Measurements from ENCODE around the gene AIPL1. TPM values are rescaled to one million over a fixed set of nuclear protein-coding genes. Genes with fewer than 3 reads are reported as not detected.
A peak's percentile ranks its signal among the peaks of the same experiment; 100 is the strongest.

Gene AIPL1
- total and polyA plus RNA-seq, 2 experiments from 2014 or later = 0.17 to 0.24 TPM

GRCh38 chr17:6437466-6437865 lies 2.5 kb upstream of the AIPL1 start:
- H3K4me1 Mint-ChIP-seq = peaks cover 43% of the 10 kb centered on the region
- no peak overlapping the region for H3K27ac Mint-ChIP-seq
- TF ChIP-seq POLR2AphosphoS5 (IDR thresholded peaks at IDR 0.05; ENCODE audit: low read depth) (no peak), JUNB (IDR thresholded peaks at IDR 0.05; ENCODE audit: unreplicated experiment) (no peak), NANOG (IDR thresholded peaks at IDR 0.05; ENCODE audit: borderline replicate concordance) (no peak), ZNF331 (CRISPR knock-in tag; IDR thresholded peaks at IDR 0.05; ENCODE audit: low read depth) (no peak), ZNF114 (CRISPR knock-in tag; IDR thresholded peaks at IDR 0.05) (no peak), EZH2phosphoT487 (IDR thresholded peaks at IDR 0.05; ENCODE audit: unreplicated experiment) (no peak), CREB1 (CRISPR knock-in tag; IDR thresholded peaks at IDR 0.05; ENCODE audit: low read depth) (no peak), EZH2 (IDR thresholded peaks at IDR 0.05; ENCODE audit: low read depth, unreplicated experiment) (no peak), ZNF462 (CRISPR knock-in tag; IDR thresholded peaks at IDR 0.05) (no peak), STAT1 (IDR thresholded peaks at IDR 0.05; ENCODE audit: unreplicated experiment) (no peak), REST (IDR thresholded peaks at IDR 0.05; ENCODE audit: unreplicated experiment) (no peak)
- TF ChIP-seq, protein P1, sequence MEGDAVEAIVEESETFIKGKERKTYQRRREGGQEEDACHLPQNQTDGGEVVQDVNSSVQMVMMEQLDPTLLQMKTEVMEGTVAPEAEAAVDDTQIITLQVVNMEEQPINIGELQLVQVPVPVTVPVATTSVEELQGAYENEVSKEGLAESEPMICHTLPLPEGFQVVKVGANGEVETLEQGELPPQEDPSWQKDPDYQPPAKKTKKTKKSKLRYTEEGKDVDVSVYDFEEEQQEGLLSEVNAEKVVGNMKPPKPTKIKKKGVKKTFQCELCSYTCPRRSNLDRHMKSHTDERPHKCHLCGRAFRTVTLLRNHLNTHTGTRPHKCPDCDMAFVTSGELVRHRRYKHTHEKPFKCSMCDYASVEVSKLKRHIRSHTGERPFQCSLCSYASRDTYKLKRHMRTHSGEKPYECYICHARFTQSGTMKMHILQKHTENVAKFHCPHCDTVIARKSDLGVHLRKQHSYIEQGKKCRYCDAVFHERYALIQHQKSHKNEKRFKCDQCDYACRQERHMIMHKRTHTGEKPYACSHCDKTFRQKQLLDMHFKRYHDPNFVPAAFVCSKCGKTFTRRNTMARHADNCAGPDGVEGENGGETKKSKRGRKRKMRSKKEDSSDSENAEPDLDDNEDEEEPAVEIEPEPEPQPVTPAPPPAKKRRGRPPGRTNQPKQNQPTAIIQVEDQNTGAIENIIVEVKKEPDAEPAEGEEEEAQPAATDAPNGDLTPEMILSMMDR (conservative IDR thresholded peaks at IDR 0.05; ENCODE audit: low read depth in 2 of 2) = no peak
- TF ChIP-seq, protein P2, sequence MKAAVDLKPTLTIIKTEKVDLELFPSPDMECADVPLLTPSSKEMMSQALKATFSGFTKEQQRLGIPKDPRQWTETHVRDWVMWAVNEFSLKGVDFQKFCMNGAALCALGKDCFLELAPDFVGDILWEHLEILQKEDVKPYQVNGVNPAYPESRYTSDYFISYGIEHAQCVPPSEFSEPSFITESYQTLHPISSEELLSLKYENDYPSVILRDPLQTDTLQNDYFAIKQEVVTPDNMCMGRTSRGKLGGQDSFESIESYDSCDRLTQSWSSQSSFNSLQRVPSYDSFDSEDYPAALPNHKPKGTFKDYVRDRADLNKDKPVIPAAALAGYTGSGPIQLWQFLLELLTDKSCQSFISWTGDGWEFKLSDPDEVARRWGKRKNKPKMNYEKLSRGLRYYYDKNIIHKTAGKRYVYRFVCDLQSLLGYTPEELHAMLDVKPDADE (IDR thresholded peaks at IDR 0.05) = no peak
- H3K36me3 Mint-ChIP-seq (ENCODE audit: low read depth) = peaks cover 2% of the 10 kb centered on the region; the same call in 1 of the 3 replicates
- Histone ChIP-seq H3F3A (replicated peaks; ENCODE audit: low read depth) (0 out of 2 replicates have a peak, but pooled peaks cover under 1% of the 10 kb centered on the region), H2AFZ (no peak overlapping the region), H3K4me3 (0 out of 2 replicates have a peak overlapping the region, but pooled peaks have one; percentile 11), H3K9me2 (ENCODE audit: insufficient read depth) (0 out of 2 replicates have a peak, but pooled peaks cover 3% of the 10 kb centered on the region), H3K4me2 (peak overlapping the region; percentile 23; the same call in 1 of the 2 replicates), H3K27me3 (ENCODE audit: insufficient read depth) (no peaks in the 10 kb centered on the region), H3K27ac (ENCODE audit: low read depth) (peak overlapping the region; percentile 70; the same call in 1 of the 2 replicates), H3K79me2 (replicated peaks; ENCODE audit: insufficient read depth) (no peaks in the 10 kb centered on the region), H4K20me1 (replicated peaks; ENCODE audit: insufficient read depth) (no peaks in the 10 kb centered on the region), H3K36me3 (ENCODE audit: insufficient read depth) (no peaks in the 10 kb centered on the region), H3K4me1 (ENCODE audit: insufficient read depth) (peaks cover 24% of the 10 kb centered on the region)
- peak overlapping the region; percentile 28; the same call in 2 of the 3 replicates for H3K4me3 Mint-ChIP-seq
- peaks cover 8% of the 10 kb centered on the region for H3K27me3 Mint-ChIP-seq (ENCODE audit: insufficient read depth, low read depth, poor library complexity)
- peak; percentile 47 for DNase-seq (ENCODE audit: low spot score)
- peaks cover 6% of the 10 kb centered on the region for H3K9me3 Mint-ChIP-seq
- no peak; the same call in 2 of the 3 replicates for ATAC-seq
